H1 (cell line): ENCODE measurements around the gene ERAP2. TPM values are rescaled to one million over a fixed set of nuclear protein-coding genes. Genes with fewer than 3 reads are reported as not detected.

Experiments
- ASH2L ChIP-seq: fragments of 200-600, 300-600 bp; sonication (generic); IDR thresholded peaks from one replicate; pipeline ENCODE4 v1.7.1; 2017; ENCODE audit warnings: low read length
- BACH1 ChIP-seq: IDR thresholded peaks from 2 replicates; pipeline ENCODE4 v1.6.1; 2012; ENCODE audit warnings: low read length, improper control_type of control experiment
- CTBP2 ChIP-seq: IDR thresholded peaks from 2 replicates; pipeline ENCODE4 v1.7.0; 2011; ENCODE audit warnings: borderline replicate concordance, mild to moderate bottlenecking, moderate library complexity, mixed read lengths, low read length; ENCODE audit not compliant: insufficient read depth, insufficient read length
- EP300 ChIP-seq, 2 experiments: IDR thresholded peaks; 1 replicate in 1 of 2; 2 replicates in 1 of 2; pipeline ENCODE4 v1.6.1; 2011 to 2012; ENCODE audit warnings: low read depth in 2 of 2, low read length in 2 of 2, mild to moderate bottlenecking in 2 of 2, borderline replicate concordance in 1 of 2, inconsistent platforms in 1 of 2, moderate library complexity in 1 of 2
- GTF2F1 ChIP-seq: IDR thresholded peaks from 2 replicates; pipeline ENCODE4 v1.6.1; 2012; ENCODE audit warnings: low read depth, low read length, improper control_type of control experiment, borderline replicate concordance
- KDM4A ChIP-seq: IDR thresholded peaks from one replicate; pipeline ENCODE4 v1.7.1; 2012; ENCODE audit warnings: low read depth, mild to moderate bottlenecking, moderate library complexity, low read length, inconsistent platforms; ENCODE audit not compliant: severe bottlenecking
- PHF8 ChIP-seq: fragments of 200-600 bp; sonication (generic); conservative IDR thresholded peaks from 2 replicates; pipeline ENCODE4 v1.7.1; 2012; ENCODE audit warnings: low read depth, mild to moderate bottlenecking, inconsistent platforms, low read length, moderate library complexity
- POU5F1 ChIP-seq: IDR thresholded peaks from 2 replicates; pipeline ENCODE4 v1.6.1; 2011; ENCODE audit warnings: low read depth, mild to moderate bottlenecking, low read length, moderate library complexity
- RAD21 ChIP-seq, 2 experiments: IDR thresholded peaks in 1 of 2; conservative IDR thresholded peaks in 1 of 2; 2 replicates each; pipeline ENCODE4 v1.6.1; 2011; ENCODE audit warnings: low read depth in 2 of 2, low read length in 2 of 2, improper control_type of control experiment in 1 of 2, inconsistent platforms in 1 of 2, mild to moderate bottlenecking in 1 of 2, moderate library complexity in 1 of 2
- RXRA ChIP-seq: IDR thresholded peaks from 2 replicates; pipeline ENCODE4 v1.6.1; 2011; ENCODE audit warnings: low read depth, mild to moderate bottlenecking, low read length, moderate library complexity; ENCODE audit not compliant: insufficient read depth
- SIN3A ChIP-seq, 2 experiments: IDR thresholded peaks in 1 of 2; conservative IDR thresholded peaks in 1 of 2; 2 replicates each; pipeline ENCODE4 v1.6.1; 2011 to 2012; ENCODE audit warnings: low read length in 2 of 2, improper control_type of control experiment in 1 of 2, low read depth in 1 of 2, mild to moderate bottlenecking in 1 of 2
- SRF ChIP-seq: IDR thresholded peaks from 2 replicates; pipeline ENCODE4 v1.6.1; 2011; ENCODE audit warnings: mild to moderate bottlenecking, low read depth, low read length, moderate library complexity
- TAF1 ChIP-seq: IDR thresholded peaks from 2 replicates; pipeline ENCODE4 v1.6.1; 2011; ENCODE audit warnings: mild to moderate bottlenecking, low read depth, low read length
- TAF7 ChIP-seq: optimal IDR thresholded peaks from 2 replicates; pipeline ENCODE3; 2011; ENCODE audit warnings: low read depth, mild to moderate bottlenecking, inconsistent platforms, low read length, moderate library complexity, borderline replicate concordance
- TEAD4 ChIP-seq: IDR thresholded peaks from 2 replicates; pipeline ENCODE4 v1.6.1; 2012; ENCODE audit warnings: low read depth, low read length, inconsistent platforms, mixed read lengths
- YY1 ChIP-seq: IDR thresholded peaks from 2 replicates; pipeline ENCODE4 v1.6.1; 2011; ENCODE audit warnings: low read depth, mild to moderate bottlenecking, low read length
- polyA plus RNA-seq, 7 experiments: library from polyadenylated mRNA; depleted of rRNA in 3 of 7; stranded (reverse) in 5 of 7; unstranded in 2 of 7; fragments of >200 nt in 5 of 7; fragments of 200-250 nt in 2 of 7; gene quantifications; 1 replicate in 5 of 7; 2 replicates in 1 of 7; 4 replicates in 1 of 7; pipeline versions ENCODE4 v1.2.1 to v1.2.3, GENCODE V29; 2011 to 2013; ENCODE audit warnings: missing spikeins in 2 of 7, mixed read lengths in 2 of 7
- total RNA-seq: library from RNA; stranded (reverse); fragmentation: NEBNext Ultra II Directional; extraction: Animal tissue kit (Norgen Biotek cat#: 25700); gene quantifications from 2 replicates; pipeline ENCODE4 v1.2.1, GENCODE V29; 2021
- TF ChIP-seq, protein P1 (sequence below): IDR thresholded peaks from 2 replicates; pipeline ENCODE4 v1.6.1; 2012; ENCODE audit warnings: low read length, inconsistent platforms
- TF ChIP-seq, protein P2 (sequence below): IDR thresholded peaks from 2 replicates; pipeline ENCODE4 v1.6.1; 2012; ENCODE audit warnings: inconsistent platforms
- TF ChIP-seq, protein P3 (sequence below): IDR thresholded peaks from 2 replicates; pipeline ENCODE4 v1.6.1; 2011; ENCODE audit warnings: low read length, improper control_type of control experiment

ERAP2 gene
- total and polyA plus RNA-seq, 2 of the 8 experiments (the other 6 are each of a cell fraction or from before 2014, with no cell fraction given) = 0.14 TPM; not detected in 1

DNA sequence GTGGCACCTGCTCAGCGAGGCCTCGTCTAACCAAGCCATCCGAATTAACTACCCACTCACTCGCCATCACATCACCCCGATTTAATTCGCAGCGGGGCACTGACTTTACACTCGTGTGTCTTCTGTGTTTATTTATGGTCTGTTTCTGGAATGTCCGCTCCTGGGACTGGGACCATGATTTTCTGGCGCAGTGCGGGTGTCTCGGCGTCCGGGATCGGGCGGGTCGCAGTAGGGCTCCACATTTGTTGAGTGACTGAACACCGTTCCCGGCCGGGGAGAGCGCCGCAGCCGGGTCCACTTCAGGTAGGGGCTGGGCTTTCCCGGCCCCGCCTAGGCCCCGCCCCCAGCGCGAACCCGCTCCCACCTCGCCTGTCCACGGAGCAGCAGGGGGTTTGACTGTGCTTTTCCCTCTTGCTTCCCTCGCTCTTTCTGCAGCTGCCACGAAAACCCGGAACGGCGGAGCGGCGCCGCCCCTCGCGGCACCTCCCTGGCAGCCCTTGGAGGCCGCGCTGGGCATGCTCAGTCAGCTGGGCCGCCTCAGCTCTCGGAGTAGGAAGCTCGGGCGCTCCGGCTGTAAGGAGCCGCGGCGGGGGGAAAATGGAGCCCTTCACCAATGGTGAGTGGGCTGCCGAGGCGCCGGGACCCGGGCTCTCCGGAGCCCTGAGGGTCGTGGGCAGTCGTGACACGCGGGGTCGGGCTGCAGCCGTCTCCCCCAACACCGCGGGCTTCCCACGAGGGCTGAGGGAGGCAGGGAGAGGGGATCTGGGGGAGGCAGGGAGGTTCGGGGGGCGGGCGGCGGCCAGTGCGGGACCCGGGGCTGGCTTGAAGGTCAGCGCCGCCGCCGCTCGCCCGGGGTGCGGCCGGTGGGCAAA lies 59.5 kb downstream of the ERAP2 start, which contains the start of gene LNPEP (continued):
- TF ChIP-seq, protein P1, sequence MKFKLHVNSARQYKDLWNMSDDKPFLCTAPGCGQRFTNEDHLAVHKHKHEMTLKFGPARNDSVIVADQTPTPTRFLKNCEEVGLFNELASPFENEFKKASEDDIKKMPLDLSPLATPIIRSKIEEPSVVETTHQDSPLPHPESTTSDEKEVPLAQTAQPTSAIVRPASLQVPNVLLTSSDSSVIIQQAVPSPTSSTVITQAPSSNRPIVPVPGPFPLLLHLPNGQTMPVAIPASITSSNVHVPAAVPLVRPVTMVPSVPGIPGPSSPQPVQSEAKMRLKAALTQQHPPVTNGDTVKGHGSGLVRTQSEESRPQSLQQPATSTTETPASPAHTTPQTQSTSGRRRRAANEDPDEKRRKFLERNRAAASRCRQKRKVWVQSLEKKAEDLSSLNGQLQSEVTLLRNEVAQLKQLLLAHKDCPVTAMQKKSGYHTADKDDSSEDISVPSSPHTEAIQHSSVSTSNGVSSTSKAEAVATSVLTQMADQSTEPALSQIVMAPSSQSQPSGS = no peak; the same call in 1 of the 2 replicates
- TF ChIP-seq POU5F1 (no peak), RAD21 (IDR thresholded peaks at IDR 0.05 in 1 of 2, conservative IDR thresholded peaks at IDR 0.05 in 1 of 2; ENCODE audit: low read depth in 2 of 2, low read length in 2 of 2) (0 out of 4 replicates have a peak, but pooled peaks of 1 of the 2 experiments have one; percentile 1), GTF2F1 (no peak), ASH2L (peak; percentile 27), RXRA (peak; percentile 82; the same call in 1 of the 2 replicates), TEAD4 (0 out of 2 replicates have a peak, but pooled peaks have one; percentile 2), SRF (no peak), CTBP2 (no peak), SIN3A (conservative IDR thresholded peaks at IDR 0.05 in 1 of 2, IDR thresholded peaks at IDR 0.05 in 1 of 2; ENCODE audit: low read depth in 1 of 2, low read length in 2 of 2) (peak; percentile 36 to 87; a peak in 2 of 4 replicates), TAF7 (peak; percentile 71), YY1 (peak; percentile 81), BACH1 (peak; percentile 78), TAF1 (peak; percentile 69), EP300 (IDR thresholded peaks at IDR 0.05; ENCODE audit: borderline replicate concordance in 1 of 2, low read depth in 2 of 2, low read length in 2 of 2) (0 out of 3 replicates have a peak, but pooled peaks of 1 of the 2 experiments have one; percentile 67), KDM4A (peak; percentile 38), PHF8 (peak; percentile 41)
- TF ChIP-seq, protein P2, sequence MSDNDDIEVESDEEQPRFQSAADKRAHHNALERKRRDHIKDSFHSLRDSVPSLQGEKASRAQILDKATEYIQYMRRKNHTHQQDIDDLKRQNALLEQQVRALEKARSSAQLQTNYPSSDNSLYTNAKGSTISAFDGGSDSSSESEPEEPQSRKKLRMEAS = peak; percentile 85
- TF ChIP-seq, protein P3, sequence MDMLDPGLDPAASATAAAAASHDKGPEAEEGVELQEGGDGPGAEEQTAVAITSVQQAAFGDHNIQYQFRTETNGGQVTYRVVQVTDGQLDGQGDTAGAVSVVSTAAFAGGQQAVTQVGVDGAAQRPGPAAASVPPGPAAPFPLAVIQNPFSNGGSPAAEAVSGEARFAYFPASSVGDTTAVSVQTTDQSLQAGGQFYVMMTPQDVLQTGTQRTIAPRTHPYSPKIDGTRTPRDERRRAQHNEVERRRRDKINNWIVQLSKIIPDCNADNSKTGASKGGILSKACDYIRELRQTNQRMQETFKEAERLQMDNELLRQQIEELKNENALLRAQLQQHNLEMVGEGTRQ = no peak
